Stimulated activated CD4-positive, alpha-beta T cell treated with anti-CD3 and anti-CD28 coated beads, Interleukin-1b, Interleukin-23, amount 100 ng/mL, for 4 hours (primary cell): ENCODE results near the gene GATA3.

Experiments used
- DNase-seq, 2 donors: peaks; one replicate each; pipeline ENCODE4 v3.0.0-alpha.2; 2020; ENCODE audit warnings: low read depth in 2 of 2

Gene GATA3

GRCh38 chr10:8100366-8100765 is 45.9 kb downstream of the GATA3 start:
- DNase-seq = no peak

- DNase-seq = no peak
These were observed 48.4 kb downstream of the GATA3 start for GRCh38 chr10:8102708-8103401.

- DNase-seq = no peak
These were observed 49.1 kb downstream of the GATA3 start for GRCh38 chr10:8103543-8103942.

GRCh38 chr10:8104005-8104404 is 49.5 kb downstream of the GATA3 start:
- no peak for DNase-seq

- no peak for DNase-seq
These were observed 50.2 kb downstream of the GATA3 start for GRCh38 chr10:8104721-8105120.

GRCh38 chr10:8105932-8106331 is 51.4 kb downstream of the GATA3 start:
- no peak for DNase-seq

GRCh38 chr10:8112230-8112905 is 57.9 kb downstream of the GATA3 start:
- DNase-seq = no peak

GRCh38 chr10:8112942-8113442 is 58.5 kb downstream of the GATA3 start:
- no peak for DNase-seq

- DNase-seq = no peak
These were observed 59.1 kb downstream of the GATA3 start for GRCh38 chr10:8113616-8114015.

- no peak for DNase-seq
These were observed 60.5 kb downstream of the GATA3 start for GRCh38 chr10:8114741-8115617.

GRCh38 chr10:8115618-8115980 is 61.1 kb downstream of the GATA3 start:
- DNase-seq = no peak

GRCh38 chr10:8116474-8116873 is 62.0 kb downstream of the GATA3 start:
- DNase-seq = no peak

- DNase-seq = no peak
These were observed 62.5 kb downstream of the GATA3 start for GRCh38 chr10:8116926-8117493.

- no peak for DNase-seq
These were observed 66.9 kb downstream of the GATA3 start for GRCh38 chr10:8121201-8121890.

GRCh38 chr10:8122611-8123369 is 68.3 kb downstream of the GATA3 start:
- no peak for DNase-seq

- DNase-seq = no peak
These were observed 69.9 kb downstream of the GATA3 start for GRCh38 chr10:8124436-8124835.
